Peyer's patch (tissue), 4 donors: ENCODE results near the gene ABHD11. TPM values are rescaled to one million over a fixed set of nuclear protein-coding genes. Genes with fewer than 3 reads are reported as not detected.
A peak's percentile ranks its signal among the peaks of the same experiment; 100 is the strongest.

Experiments
- DNase-seq, 3 donors: peaks; one replicate each; pipeline ENCODE4 v3.0.0-alpha.2; 2017 to 2019
- H3K27ac ChIP-seq, 4 donors: fragments of 200-600 bp; sonication (generic); one replicate each; pipeline ENCODE4 v1.5.1; 2016 to 2019
- H3K27me3 ChIP-seq, 2 donors: fragments of 200-600 bp; sonication (generic); one replicate each; pipeline ENCODE4 v1.5.1; 2019
- H3K36me3 ChIP-seq, 3 donors: fragments of 200-600 bp; sonication (generic); one replicate each; pipeline ENCODE4 v1.5.1; 2016 to 2019
- H3K4me1 ChIP-seq, 4 donors: fragments of 200-600 bp; sonication (generic); one replicate each; pipeline ENCODE4 v1.5.1; 2016 to 2019
- H3K4me3 ChIP-seq, 4 donors: fragments of 200-600 bp; sonication (generic); 1 replicate in 3 of 4; 2 replicates in 1 of 4; pipeline ENCODE4 v1.5.1; 2016 to 2019; ENCODE audit warnings: mild to moderate bottlenecking in 1 of 4
- H3K9me3 ChIP-seq, 4 donors: fragments of 200-600 bp; sonication (generic); one replicate each; pipeline ENCODE4 v1.5.1; 2016 to 2019; ENCODE audit warnings: mild to moderate bottlenecking in 1 of 4
- CTCF ChIP-seq, 6 experiments: fragments of 450-650 bp in 4 of 6; fragments of 200-600 bp in 2 of 6; sonication (generic) in 1 of 6; IDR thresholded peaks; one replicate each; pipeline ENCODE4 v1.5.1; 2017 to 2019; ENCODE audit warnings: antibody characterized with exemption in 6 of 6, mild to moderate bottlenecking in 3 of 6, moderate library complexity in 1 of 6
- POLR2A ChIP-seq, 2 donors: fragments of 450-650 bp; IDR thresholded peaks; one replicate each; pipeline ENCODE4 v1.5.1; 2017; ENCODE audit warnings: antibody characterized with exemption in 2 of 2, mild to moderate bottlenecking in 2 of 2, moderate library complexity in 2 of 2
- total RNA-seq, 4 donors: library from RNA; depleted of rRNA; stranded (reverse); fragments of >200 nt; gene quantifications; one replicate each; pipeline ENCODE4 v1.1.0, GENCODE V29; 2016

ABHD11 gene
- total RNA-seq, 4 donors from 2014 or later = 65.9 to 156 (median 98.5) TPM

- Histone ChIP-seq H3K27me3 (no peaks in the 10 kb centered on the region), H3K27ac (peak overlapping the region in 2 of 4 donors; percentile 82 to 96), H3K4me1 (peaks cover 0 to 19% (median 5%) of the 10 kb centered on the region in 4 donors), H3K4me3 (peak overlapping the region in 2 of 4 donors; percentile 71 to 86), H3K9me3 (no peaks in the 10 kb centered on the region), H3K36me3 (peaks cover 0 to 23% (median 0%) of the 10 kb centered on the region in 3 donors)
- DNase-seq = no peak
- TF ChIP-seq CTCF (IDR thresholded peaks at IDR 0.05) = no peak
- TF ChIP-seq POLR2A (IDR thresholded peaks at IDR 0.05) = no peak
Measured at GRCh38 chr7:73736885-73737284, 1.7 kb downstream of the ABHD11 start.

GRCh38 chr7:73735528-73735905 lies 3.1 kb downstream of the ABHD11 start:
- TF ChIP-seq POLR2A (IDR thresholded peaks at IDR 0.05) = no peak
- no peak for TF ChIP-seq CTCF (IDR thresholded peaks at IDR 0.05)
- Histone ChIP-seq H3K4me3 (peak overlapping the region in 3 of 4 donors; percentile 20 to 86 (median 71)), H3K27ac (peak overlapping the region in 3 of 4 donors; percentile 81 to 96 (median 82)), H3K4me1 (peaks cover 0 to 17% (median 5%) of the 10 kb centered on the region in 4 donors), H3K9me3 (no peaks in the 10 kb centered on the region), H3K36me3 (peaks cover 0 to 23% (median 0%) of the 10 kb centered on the region in 3 donors), H3K27me3 (no peaks in the 10 kb centered on the region)
- peak in 1 of 3 donors; percentile 55 for DNase-seq

GRCh38 chr7:73734619-73735527 lies 3.7 kb downstream of the ABHD11 start:
- peaks cover 0 to 17% (median 5%) of the 10 kb centered on the region in 4 donors for H3K4me1 ChIP-seq
- TF ChIP-seq POLR2A (IDR thresholded peaks at IDR 0.05) = peak; percentile 92 to 98
- peak; percentile 48 to 99 (median 90) for TF ChIP-seq CTCF (IDR thresholded peaks at IDR 0.05)

DNA sequence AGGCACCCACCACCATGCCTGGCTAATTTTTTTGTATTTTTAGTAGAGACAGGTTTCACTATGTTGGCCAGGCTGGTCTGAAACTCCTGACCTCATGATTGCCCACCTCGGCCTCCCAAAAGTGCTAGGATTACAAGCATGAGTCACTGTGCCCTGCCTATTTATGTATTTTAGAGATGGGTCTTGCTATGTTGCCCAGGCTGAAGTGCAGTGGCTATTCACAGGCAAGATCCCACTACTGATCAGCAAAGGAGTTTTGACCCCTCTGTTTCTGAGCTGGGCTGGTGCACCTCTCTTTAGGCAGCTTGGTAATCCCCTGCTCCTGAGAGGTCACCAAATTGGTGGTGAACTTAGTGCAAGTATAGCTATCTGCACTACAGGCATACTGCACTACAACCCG lies 6.2 kb downstream of the ABHD11 start:
- Histone ChIP-seq H3K27me3 (no peaks in the 10 kb centered on the region), H3K36me3 (peaks cover 0 to 20% (median 0%) of the 10 kb centered on the region in 3 donors), H3K9me3 (no peaks in the 10 kb centered on the region), H3K27ac (no peak overlapping the region), H3K4me3 (no peak overlapping the region), H3K4me1 (peaks cover 0 to 10% (median under 1%) of the 10 kb centered on the region in 4 donors)
- TF ChIP-seq POLR2A (IDR thresholded peaks at IDR 0.05) = no peak
- TF ChIP-seq CTCF (IDR thresholded peaks at IDR 0.05) = no peak
- no peak for DNase-seq

More at GRCh38 chr7:73734619-73735527, 3.7 kb downstream of the ABHD11 start:
- Histone ChIP-seq H3K4me3 (peak overlapping the region in 3 of 4 donors; percentile 20 to 86 (median 71)), H3K9me3 (no peaks in the 10 kb centered on the region), H3K36me3 (peaks cover 0 to 23% (median 0%) of the 10 kb centered on the region in 3 donors), H3K27ac (peak overlapping the region in 3 of 4 donors; percentile 81 to 96 (median 82)), H3K27me3 (no peaks in the 10 kb centered on the region)
- peak; percentile 73 to 95 (median 92) for DNase-seq

GRCh38 chr7:73730485-73730884 lies 8.1 kb downstream of the ABHD11 start:
- TF ChIP-seq POLR2A (IDR thresholded peaks at IDR 0.05) = no peak
- no peak for TF ChIP-seq CTCF (IDR thresholded peaks at IDR 0.05)
- Histone ChIP-seq H3K9me3 (no peaks in the 10 kb centered on the region), H3K4me1 (no peaks in the 10 kb centered on the region), H3K27me3 (no peaks in the 10 kb centered on the region), H3K27ac (no peak overlapping the region), H3K36me3 (peaks cover 0 to 2% (median 0%) of the 10 kb centered on the region in 3 donors), H3K4me3 (no peak overlapping the region)
- no peak for DNase-seq
